Measurements from ENCODE around the gene SPECC1L. TPM values are rescaled to one million over a fixed set of nuclear protein-coding genes. Genes with fewer than 3 reads are reported as not detected.

Gene SPECC1L
- total RNA-seq, 2 donors from 2014 or later, result 33.6 to 39.1 TPM

DNA sequence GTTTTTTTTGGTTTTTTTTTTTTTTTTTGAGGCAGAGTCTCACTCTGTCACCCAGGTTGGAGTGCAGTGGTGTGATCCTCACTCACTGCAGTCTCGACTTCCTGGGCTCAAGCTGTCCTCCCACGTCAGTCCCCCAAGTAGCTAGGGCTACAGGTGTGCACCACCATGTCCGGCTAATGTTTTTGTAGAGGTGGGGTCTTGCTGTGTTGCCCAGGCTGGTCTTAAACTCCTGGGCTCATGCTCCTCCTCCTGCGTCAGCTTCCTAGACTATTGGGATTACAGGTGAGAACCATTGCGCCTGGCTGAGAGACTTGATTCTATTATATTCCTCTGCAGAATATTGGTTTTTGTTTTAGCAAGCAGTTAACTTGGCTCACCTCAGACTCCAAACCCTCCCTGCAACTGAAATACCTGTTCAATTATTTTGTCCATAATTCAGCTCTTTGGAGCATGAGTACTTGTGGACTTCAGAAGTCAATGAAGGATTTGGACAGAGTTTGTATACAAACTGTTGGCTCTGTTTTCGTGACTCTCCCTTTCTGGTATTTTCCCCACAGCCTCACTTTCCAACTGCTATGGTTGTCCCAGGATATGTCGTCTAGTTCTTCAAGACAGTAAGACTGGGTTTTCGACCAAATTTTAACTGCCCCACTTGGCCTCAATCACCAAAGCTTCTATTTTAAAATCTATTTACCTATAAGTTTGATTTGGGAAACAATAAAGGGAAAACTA is 87.6 kb downstream of the SPECC1L start:
- no peak overlapping the region for H3K27ac ChIP-seq
- H3K4me1 ChIP-seq, result peaks cover 0 to 20% of the 10 kb centered on the region in 2 donors
- H3K4me3 ChIP-seq, result no peak overlapping the region
- no peaks in the 10 kb centered on the region for H3K27me3 ChIP-seq
- DNase-seq (ENCODE audit: low spot score), result no peak
- peaks cover 0 to 4% of the 10 kb centered on the region in 2 donors for H3K9me3 ChIP-seq
- H3K36me3 ChIP-seq, result peaks cover 32% of the 10 kb centered on the region
- TF ChIP-seq, protein P1, sequence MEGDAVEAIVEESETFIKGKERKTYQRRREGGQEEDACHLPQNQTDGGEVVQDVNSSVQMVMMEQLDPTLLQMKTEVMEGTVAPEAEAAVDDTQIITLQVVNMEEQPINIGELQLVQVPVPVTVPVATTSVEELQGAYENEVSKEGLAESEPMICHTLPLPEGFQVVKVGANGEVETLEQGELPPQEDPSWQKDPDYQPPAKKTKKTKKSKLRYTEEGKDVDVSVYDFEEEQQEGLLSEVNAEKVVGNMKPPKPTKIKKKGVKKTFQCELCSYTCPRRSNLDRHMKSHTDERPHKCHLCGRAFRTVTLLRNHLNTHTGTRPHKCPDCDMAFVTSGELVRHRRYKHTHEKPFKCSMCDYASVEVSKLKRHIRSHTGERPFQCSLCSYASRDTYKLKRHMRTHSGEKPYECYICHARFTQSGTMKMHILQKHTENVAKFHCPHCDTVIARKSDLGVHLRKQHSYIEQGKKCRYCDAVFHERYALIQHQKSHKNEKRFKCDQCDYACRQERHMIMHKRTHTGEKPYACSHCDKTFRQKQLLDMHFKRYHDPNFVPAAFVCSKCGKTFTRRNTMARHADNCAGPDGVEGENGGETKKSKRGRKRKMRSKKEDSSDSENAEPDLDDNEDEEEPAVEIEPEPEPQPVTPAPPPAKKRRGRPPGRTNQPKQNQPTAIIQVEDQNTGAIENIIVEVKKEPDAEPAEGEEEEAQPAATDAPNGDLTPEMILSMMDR (IDR thresholded peaks at IDR 0.05), result no peak

DNA sequence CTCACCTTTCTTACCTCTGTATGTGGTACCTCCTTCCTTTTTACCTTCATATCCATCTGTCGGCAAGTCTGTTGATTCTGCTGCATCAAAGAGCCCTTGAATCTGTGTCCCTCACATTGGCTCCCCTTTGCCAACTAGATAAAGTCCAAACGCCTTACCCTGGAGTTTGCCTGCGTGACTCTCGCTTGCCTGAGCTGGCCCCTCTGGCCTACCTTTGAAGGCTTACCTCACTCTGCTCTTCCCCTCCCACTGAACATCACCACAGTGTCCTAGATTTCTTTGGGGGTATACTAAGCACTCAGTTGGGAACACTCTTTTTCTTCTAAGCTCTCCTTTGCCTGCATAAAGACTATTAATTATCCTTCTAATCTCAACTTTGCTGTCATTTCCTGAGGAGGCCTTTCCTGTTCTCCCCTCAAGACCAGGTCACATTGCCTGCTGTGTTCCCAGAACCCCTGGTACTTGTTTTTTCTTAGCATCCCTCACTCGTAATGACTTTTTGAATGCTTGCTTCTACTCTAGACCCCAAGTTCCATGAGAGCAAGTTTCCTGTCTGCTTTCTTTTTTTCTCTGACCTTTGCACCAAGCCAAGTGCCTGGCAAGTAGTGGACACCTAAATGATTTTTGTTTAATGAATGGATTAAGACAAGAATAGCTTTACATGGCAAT is 89.0 kb downstream of the SPECC1L start:
- Histone ChIP-seq H3K27ac (peak overlapping the region in 1 of 2 donors; percentile 8), H3K4me3 (no peak overlapping the region), H3K4me1 (peaks cover 0 to 25% of the 10 kb centered on the region in 2 donors), H3K9me3 (no peaks in the 10 kb centered on the region), H3K27me3 (no peaks in the 10 kb centered on the region), H3K36me3 (peaks cover 33% of the 10 kb centered on the region)
- TF ChIP-seq, protein P1 (IDR thresholded peaks at IDR 0.05), result no peak
- no peak for DNase-seq (ENCODE audit: low spot score)

- Histone ChIP-seq H3K36me3 (peaks cover 50% of the 10 kb centered on the region), H3K4me3 (no peak overlapping the region), H3K9me3 (no peaks in the 10 kb centered on the region), H3K4me1 (peaks cover 0 to 25% of the 10 kb centered on the region in 2 donors), H3K27ac (no peak overlapping the region), H3K27me3 (no peaks in the 10 kb centered on the region)
- no peak for DNase-seq (ENCODE audit: low spot score)
- TF ChIP-seq, protein P1 (IDR thresholded peaks at IDR 0.05), result no peak
Measured at GRCh38 chr22:24361976-24362646, 91.5 kb downstream of the SPECC1L start.

DNA sequence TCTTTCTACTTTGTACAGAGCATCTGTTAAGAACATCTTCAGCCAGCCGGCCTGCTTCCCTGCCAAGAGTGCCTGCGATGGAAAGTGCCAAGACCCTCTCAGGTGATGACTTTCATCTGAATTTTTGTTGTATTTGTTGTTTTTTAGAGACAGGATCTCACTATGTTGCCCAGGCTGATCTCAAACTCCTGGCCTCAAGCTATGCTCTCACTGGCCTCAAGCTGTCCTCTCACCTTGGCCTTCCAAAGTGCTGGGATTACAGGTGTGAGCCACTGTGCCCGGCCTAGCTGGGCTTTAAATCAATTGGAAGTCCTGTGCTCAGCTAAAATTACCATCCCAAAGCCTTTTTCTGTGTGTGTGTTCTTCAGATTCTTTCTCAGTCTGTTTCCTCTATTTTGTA is 92.6 kb downstream of the SPECC1L start:
- Histone ChIP-seq H3K4me3 (no peak overlapping the region), H3K4me1 (peaks cover 0 to 25% of the 10 kb centered on the region in 2 donors)
- TF ChIP-seq, protein P1 (IDR thresholded peaks at IDR 0.05), result no peak

DNA sequence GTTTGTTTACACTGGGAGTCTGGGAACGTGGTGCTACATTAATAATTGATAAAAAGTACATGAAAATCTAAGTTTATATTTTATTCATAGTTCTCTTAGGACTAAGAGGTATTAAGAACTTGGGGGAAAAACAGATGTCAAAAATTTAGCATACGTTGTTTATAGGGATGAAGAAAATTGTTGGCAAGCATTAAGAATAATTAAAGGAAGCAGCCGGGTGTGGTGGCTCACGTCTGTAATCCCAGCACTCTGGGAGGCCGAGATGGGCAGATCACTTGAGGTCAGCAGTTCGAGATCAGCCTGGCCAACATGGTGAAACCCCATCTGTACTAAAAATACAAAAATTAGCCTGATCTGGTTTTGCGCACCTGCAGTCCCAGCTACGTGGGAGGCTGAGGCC is 96.1 kb downstream of the SPECC1L start:
- H3K27ac ChIP-seq, result no peak overlapping the region
- no peaks in the 10 kb centered on the region for H3K27me3 ChIP-seq
- H3K9me3 ChIP-seq, result no peaks in the 10 kb centered on the region
- peaks cover 0 to 4% of the 10 kb centered on the region in 2 donors for H3K4me1 ChIP-seq
- H3K36me3 ChIP-seq, result peaks cover 94% of the 10 kb centered on the region
- TF ChIP-seq, protein P1 (IDR thresholded peaks at IDR 0.05), result no peak
- H3K4me3 ChIP-seq, result no peak overlapping the region
- no peak for DNase-seq (ENCODE audit: low spot score)

More for the DNA sequence above, 92.6 kb downstream of the SPECC1L start:
- Histone ChIP-seq H3K27me3 (no peaks in the 10 kb centered on the region), H3K36me3 (peaks cover 61% of the 10 kb centered on the region), H3K27ac (no peak overlapping the region), H3K9me3 (no peaks in the 10 kb centered on the region)
- DNase-seq (ENCODE audit: low spot score), result no peak

Data from right atrium auricular region (tissue), 2 donors.